Measurements from ENCODE around the gene GABRB1.
"Not testable (repeated sequence)": the region's sequence is repeated elsewhere in the genome, so short reads cannot be mapped to it uniquely, and the experiment has no call there.

Gene GABRB1

GRCh38 chr4:47330866-47331265 lies 299.5 kb downstream of the GABRB1 start:
- no peak for DNase-seq

- no peak for DNase-seq
Measured at GRCh38 chr4:47334652-47335051, 303.3 kb downstream of the GABRB1 start.

GRCh38 chr4:47337893-47338292 lies 306.5 kb downstream of the GABRB1 start:
- no peak for DNase-seq

GRCh38 chr4:47340914-47341313 lies 309.5 kb downstream of the GABRB1 start:
- DNase-seq, result no peak

- no peak for DNase-seq
Measured at GRCh38 chr4:47342796-47343195, 311.4 kb downstream of the GABRB1 start.

- DNase-seq, result no peak
Measured at GRCh38 chr4:47349326-47349725, 318.0 kb downstream of the GABRB1 start.

- DNase-seq, result no peak
Measured at GRCh38 chr4:47355568-47355967, 324.2 kb downstream of the GABRB1 start.

GRCh38 chr4:47359891-47360290 lies 328.5 kb downstream of the GABRB1 start:
- DNase-seq, result no peak

GRCh38 chr4:47367761-47368160 lies 336.4 kb downstream of the GABRB1 start:
- DNase-seq, result no peak

GRCh38 chr4:47368211-47368610 lies 336.8 kb downstream of the GABRB1 start:
- DNase-seq, result no peak

- DNase-seq, result no peak
Measured at GRCh38 chr4:47372561-47372960, 341.2 kb downstream of the GABRB1 start.

GRCh38 chr4:47373174-47373573 lies 341.8 kb downstream of the GABRB1 start:
- DNase-seq, result no peak

- no peak for DNase-seq
Measured at GRCh38 chr4:47373709-47374108, 342.3 kb downstream of the GABRB1 start.

GRCh38 chr4:47374477-47374876 lies 343.1 kb downstream of the GABRB1 start:
- DNase-seq, result no peak

GRCh38 chr4:47378021-47378530 lies 346.7 kb downstream of the GABRB1 start:
- not testable (repeated sequence) for DNase-seq

GRCh38 chr4:47381172-47381571 lies 349.8 kb downstream of the GABRB1 start:
- DNase-seq, result no peak

- DNase-seq, result no peak
Measured at GRCh38 chr4:47382846-47383360, 351.5 kb downstream of the GABRB1 start.

- peak; percentile 38 for DNase-seq
Measured at GRCh38 chr4:47383829-47384427, 352.6 kb downstream of the GABRB1 start.

GRCh38 chr4:47386146-47386545 lies 354.8 kb downstream of the GABRB1 start:
- DNase-seq, result no peak

GRCh38 chr4:47386561-47387235 lies 355.3 kb downstream of the GABRB1 start:
- no peak for DNase-seq

- DNase-seq, result no peak
Measured at GRCh38 chr4:47390428-47391125, 359.2 kb downstream of the GABRB1 start.

- no peak for DNase-seq
Measured at GRCh38 chr4:47391256-47391655, 359.9 kb downstream of the GABRB1 start.

GRCh38 chr4:47406408-47406807 lies 375.0 kb downstream of the GABRB1 start:
- DNase-seq, result no peak

GRCh38 chr4:47410271-47410670 lies 378.9 kb downstream of the GABRB1 start:
- no peak for DNase-seq
